ENCODE data around the gene HS1BP3. TPM values are rescaled to one million over a fixed set of nuclear protein-coding genes. Genes with fewer than 3 reads are reported as not detected.

HS1BP3 gene
- total RNA-seq, 1 donor from 2014 or later, result 19.6 TPM

GRCh38 chr2:20635675-20636584 is 15.0 kb downstream of the HS1BP3 start:
- DNase-seq (ENCODE audit: low read depth, low spot score), result peak; percentile 95
- H3K9me3 Mint-ChIP-seq, result no peaks in the 10 kb centered on the region
- H3K36me3 Mint-ChIP-seq (ENCODE audit: low read depth), result no peaks in the 10 kb centered on the region
- H3K27ac Mint-ChIP-seq (ENCODE audit: unreplicated experiment), result peak overlapping the region; percentile 81
- H3K4me1 Mint-ChIP-seq, result peaks cover 15% of the 10 kb centered on the region
- H3K4me3 Mint-ChIP-seq, result no peak overlapping the region
- no peaks in the 10 kb centered on the region for H3K27me3 Mint-ChIP-seq (ENCODE audit: low read depth)
- peak; percentile 99 for TF ChIP-seq CTCF (conservative IDR thresholded peaks at IDR 0.05)

GRCh38 chr2:20635113-20635510 is 15.8 kb downstream of the HS1BP3 start:
- H3K27ac Mint-ChIP-seq (ENCODE audit: unreplicated experiment), result no peak overlapping the region
- DNase-seq (ENCODE audit: low read depth, low spot score), result no peak
- H3K27me3 Mint-ChIP-seq (ENCODE audit: low read depth), result no peaks in the 10 kb centered on the region
- no peaks in the 10 kb centered on the region for H3K36me3 Mint-ChIP-seq (ENCODE audit: low read depth)
- no peaks in the 10 kb centered on the region for H3K9me3 Mint-ChIP-seq
- H3K4me1 Mint-ChIP-seq, result peaks cover 15% of the 10 kb centered on the region
- no peak for TF ChIP-seq CTCF (conservative IDR thresholded peaks at IDR 0.05)
- no peak overlapping the region for H3K4me3 Mint-ChIP-seq

- H3K27ac Mint-ChIP-seq (ENCODE audit: unreplicated experiment), result no peak overlapping the region
- peaks cover 17% of the 10 kb centered on the region for H3K4me1 Mint-ChIP-seq
- H3K4me3 Mint-ChIP-seq, result no peak overlapping the region
- no peaks in the 10 kb centered on the region for H3K27me3 Mint-ChIP-seq (ENCODE audit: low read depth)
- H3K36me3 Mint-ChIP-seq (ENCODE audit: low read depth), result no peaks in the 10 kb centered on the region
- no peaks in the 10 kb centered on the region for H3K9me3 Mint-ChIP-seq
- no peak for DNase-seq (ENCODE audit: low read depth, low spot score)
- no peak for TF ChIP-seq CTCF (conservative IDR thresholded peaks at IDR 0.05)
Observed at GRCh38 chr2:20634507-20635112, 16.3 kb downstream of the HS1BP3 start.

DNA sequence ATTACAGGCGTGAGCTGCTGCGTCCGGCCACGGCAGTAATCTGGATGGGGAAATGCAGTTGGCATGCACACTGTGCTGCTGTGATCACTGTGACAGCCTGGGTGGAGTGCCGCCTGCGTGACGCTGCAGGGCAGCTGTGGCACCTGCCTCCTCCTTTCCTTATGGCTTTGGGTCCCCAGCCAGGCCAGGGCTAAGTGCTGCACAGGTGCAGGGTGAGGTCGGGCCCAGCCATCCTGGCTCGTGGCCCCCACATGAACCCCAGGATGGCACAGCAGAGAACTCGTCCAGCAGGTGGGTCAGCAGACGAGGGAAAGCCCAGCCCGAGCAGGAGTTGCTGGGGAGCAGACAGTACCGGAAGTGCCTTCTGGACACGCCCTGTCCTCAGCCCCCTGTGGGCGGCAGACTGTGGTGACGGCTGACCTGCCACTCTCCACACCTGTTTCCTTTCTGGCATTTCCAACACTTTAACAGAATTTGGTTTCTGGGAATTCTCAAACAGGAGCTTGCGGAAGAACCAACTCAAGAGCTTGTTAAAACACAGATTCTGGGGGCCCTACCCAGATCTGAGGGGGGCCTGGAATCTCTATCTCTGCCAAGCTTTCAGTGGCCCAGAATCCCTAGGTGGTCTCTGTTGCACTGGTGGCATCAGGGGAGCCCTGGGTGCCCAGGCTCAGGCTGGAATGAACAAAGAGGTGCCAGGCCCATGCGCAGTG is 16.9 kb downstream of the HS1BP3 start:
- Mint-ChIP-seq H3K27ac (ENCODE audit: unreplicated experiment) (peak overlapping the region; percentile 67), H3K4me3 (no peak overlapping the region), H3K4me1 (peaks cover 22% of the 10 kb centered on the region), H3K36me3 (ENCODE audit: low read depth) (no peaks in the 10 kb centered on the region), H3K9me3 (no peaks in the 10 kb centered on the region), H3K27me3 (ENCODE audit: low read depth) (no peaks in the 10 kb centered on the region)
- no peak for DNase-seq (ENCODE audit: low read depth, low spot score)
- TF ChIP-seq CTCF (conservative IDR thresholded peaks at IDR 0.05), result no peak

- H3K27me3 Mint-ChIP-seq (ENCODE audit: low read depth), result peaks cover 2% of the 10 kb centered on the region
- H3K9me3 Mint-ChIP-seq, result no peaks in the 10 kb centered on the region
- no peak for TF ChIP-seq CTCF (conservative IDR thresholded peaks at IDR 0.05)
- no peak overlapping the region for H3K4me3 Mint-ChIP-seq
- no peaks in the 10 kb centered on the region for H3K36me3 Mint-ChIP-seq (ENCODE audit: low read depth)
- DNase-seq (ENCODE audit: low read depth, low spot score), result no peak
- peaks cover 31% of the 10 kb centered on the region for H3K4me1 Mint-ChIP-seq
- no peak overlapping the region for H3K27ac Mint-ChIP-seq (ENCODE audit: unreplicated experiment)
Observed at GRCh38 chr2:20633001-20633400, 17.9 kb downstream of the HS1BP3 start.

Measured in neural crest cell (in vitro differentiated cells).